Measurements from ENCODE around the gene FNIP1.
"Not testable (repeated sequence)": the region's sequence is repeated elsewhere in the genome, so short reads cannot be mapped to it uniquely, and the experiment has no call there.

FNIP1 gene

DNA sequence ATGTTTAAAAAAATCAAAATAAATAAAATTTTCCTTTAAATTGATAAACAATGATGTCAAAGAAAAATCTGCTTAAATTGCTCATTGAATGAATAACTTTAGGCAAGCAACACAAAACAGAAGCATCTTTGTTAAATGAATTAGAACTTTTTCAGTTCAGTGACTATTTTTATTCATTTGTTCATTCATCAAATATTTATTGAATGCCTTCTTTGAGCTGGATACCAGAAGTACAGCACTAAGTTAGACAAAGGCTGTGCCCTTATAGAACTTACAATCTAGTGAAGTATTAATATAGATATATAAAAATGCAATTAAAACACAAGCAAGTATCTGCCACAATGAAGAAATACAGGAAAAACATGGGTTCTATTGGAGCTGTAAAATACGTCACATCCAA is 10.8 kb downstream of the FNIP1 start:
- ChIA-PET POLR2A (interaction anchor here (3.5 kb wide), 1 partner anchor 11 kb away, joined by 17 read pairs; the partner anchor contains the start of gene FNIP1), CTCF (no interaction called here)
- TF ChIP-seq ARNT (IDR thresholded peaks at IDR 0.05): no peak
- no peak for TF ChIP-seq FOXA1 (IDR thresholded peaks at IDR 0.05)
- TF ChIP-seq SP1 (IDR thresholded peaks at IDR 0.05): no peak
- TF ChIP-seq BHLHE40 (IDR thresholded peaks at IDR 0.05; ENCODE audit: borderline replicate concordance): no peak
- TF ChIP-seq, protein P1, sequence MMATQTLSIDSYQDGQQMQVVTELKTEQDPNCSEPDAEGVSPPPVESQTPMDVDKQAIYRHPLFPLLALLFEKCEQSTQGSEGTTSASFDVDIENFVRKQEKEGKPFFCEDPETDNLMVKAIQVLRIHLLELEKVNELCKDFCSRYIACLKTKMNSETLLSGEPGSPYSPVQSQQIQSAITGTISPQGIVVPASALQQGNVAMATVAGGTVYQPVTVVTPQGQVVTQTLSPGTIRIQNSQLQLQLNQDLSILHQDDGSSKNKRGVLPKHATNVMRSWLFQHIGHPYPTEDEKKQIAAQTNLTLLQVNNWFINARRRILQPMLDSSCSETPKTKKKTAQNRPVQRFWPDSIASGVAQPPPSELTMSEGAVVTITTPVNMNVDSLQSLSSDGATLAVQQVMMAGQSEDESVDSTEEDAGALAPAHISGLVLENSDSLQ (IDR thresholded peaks at IDR 0.05): no peak
- TF ChIP-seq FOXK2 (IDR thresholded peaks at IDR 0.05): no peak
- no peak for TF ChIP-seq HDGF (IDR thresholded peaks at IDR 0.05; ENCODE audit: borderline replicate concordance)
- TF ChIP-seq ZNF384 (IDR thresholded peaks at IDR 0.05): no peak
- no peak for TF ChIP-seq L3MBTL2 (conservative IDR thresholded peaks at IDR 0.05)
- DNase-seq (ENCODE audit: extremely low spot score): no peak

DNA sequence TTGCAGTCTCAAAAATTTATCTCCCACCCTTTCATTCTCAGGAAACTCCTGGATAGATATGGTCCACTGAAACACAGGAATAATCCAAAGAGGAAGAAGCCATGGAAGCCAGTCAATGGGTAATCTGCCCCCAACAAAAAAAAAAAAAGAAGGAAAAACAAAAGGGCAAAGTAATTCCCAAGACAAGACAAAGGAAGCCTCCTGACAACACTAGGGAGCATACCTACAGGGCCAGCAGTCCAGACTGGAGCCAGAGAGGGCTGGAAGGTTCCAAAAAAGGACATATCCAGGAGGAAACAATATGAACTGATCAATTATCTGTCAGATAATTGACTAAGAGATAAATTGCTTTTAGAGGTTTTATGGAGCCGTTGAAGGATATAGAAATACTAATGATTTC is 12.9 kb downstream of the FNIP1 start:
- TF ChIP-seq HDGF (IDR thresholded peaks at IDR 0.05; ENCODE audit: borderline replicate concordance): no peak
- no peak for TF ChIP-seq SUZ12 (IDR thresholded peaks at IDR 0.05)
- no peak for TF ChIP-seq L3MBTL2 (conservative IDR thresholded peaks at IDR 0.05)
- no peak for TF ChIP-seq BHLHE40 (IDR thresholded peaks at IDR 0.05; ENCODE audit: borderline replicate concordance)
- TF ChIP-seq FOXK2 (IDR thresholded peaks at IDR 0.05): no peak
- no peak for TF ChIP-seq LEF1 (IDR thresholded peaks at IDR 0.05; ENCODE audit: borderline replicate concordance)
- no peak for TF ChIP-seq ARNT (IDR thresholded peaks at IDR 0.05)
- TF ChIP-seq FOXM1 (IDR thresholded peaks at IDR 0.05; ENCODE audit: borderline replicate concordance): no peak
- no peak for TF ChIP-seq FOXA1 (IDR thresholded peaks at IDR 0.05)
- no peak for TF ChIP-seq NFRKB (IDR thresholded peaks at IDR 0.05)
- TF ChIP-seq, protein P1 (IDR thresholded peaks at IDR 0.05): no peak
- no peak for TF ChIP-seq SP1 (IDR thresholded peaks at IDR 0.05)
- TF ChIP-seq CTBP1 (IDR thresholded peaks at IDR 0.05; ENCODE audit: borderline replicate concordance): no peak
- TF ChIP-seq ZNF384 (IDR thresholded peaks at IDR 0.05): no peak
- no peak for TF ChIP-seq ELF4 (IDR thresholded peaks at IDR 0.05)
- TF ChIP-seq TARDBP (IDR thresholded peaks at IDR 0.05): no peak
- ChIA-PET CTCF (no interaction called here), POLR2A (no interaction called here)
- no peak for DNase-seq (ENCODE audit: extremely low spot score)

DNA sequence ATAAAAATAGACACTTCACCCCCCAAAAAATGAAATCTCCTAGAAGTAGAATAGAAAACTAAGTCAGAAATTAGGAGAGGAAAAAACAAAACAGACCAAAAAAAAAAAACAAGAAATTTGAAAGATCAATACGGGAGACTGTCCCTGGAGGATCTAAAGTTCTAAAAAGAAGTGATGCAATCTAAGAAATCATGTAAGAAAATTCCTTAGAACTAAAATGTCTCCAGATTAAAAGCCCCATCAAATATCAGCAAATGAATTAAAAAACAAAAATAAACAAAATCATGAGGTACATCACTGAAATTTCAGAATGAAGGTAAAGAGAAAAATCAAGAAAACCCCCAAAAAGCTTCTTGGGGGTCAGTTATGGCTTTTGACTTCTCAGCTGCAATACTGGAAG is 13.5 kb downstream of the FNIP1 start:
- no peak for DNase-seq (ENCODE audit: extremely low spot score)
- ChIA-PET CTCF (no interaction called here), POLR2A (no interaction called here)
- TF ChIP-seq, protein P1 (IDR thresholded peaks at IDR 0.05): no peak
- no peak for TF ChIP-seq ARNT (IDR thresholded peaks at IDR 0.05)
- no peak for TF ChIP-seq LEF1 (IDR thresholded peaks at IDR 0.05; ENCODE audit: borderline replicate concordance)
- TF ChIP-seq HDGF (IDR thresholded peaks at IDR 0.05; ENCODE audit: borderline replicate concordance): no peak
- TF ChIP-seq TARDBP (IDR thresholded peaks at IDR 0.05): no peak
- TF ChIP-seq FOXA1 (IDR thresholded peaks at IDR 0.05): no peak

DNA sequence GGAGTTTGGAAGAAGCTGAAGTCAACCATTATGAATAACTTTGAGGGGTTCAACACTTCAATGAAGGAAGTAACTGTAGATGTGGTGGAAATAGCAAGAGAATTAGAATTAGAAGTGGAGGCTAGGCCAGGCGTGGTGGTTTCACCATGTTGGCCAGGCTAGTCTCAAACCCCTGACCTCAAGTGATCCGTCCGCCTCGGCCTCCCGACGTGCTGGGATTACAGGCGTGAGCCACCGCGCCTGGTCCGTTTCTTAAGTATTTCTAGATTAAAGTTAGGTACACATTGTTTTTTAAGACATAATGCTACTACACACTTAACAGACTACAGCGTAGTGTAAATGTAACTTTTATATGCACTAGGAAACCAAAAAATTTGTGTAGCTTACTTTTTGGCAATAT is 14.1 kb downstream of the FNIP1 start:
- DNase-seq (ENCODE audit: extremely low spot score): no peak
- TF ChIP-seq SP1 (IDR thresholded peaks at IDR 0.05) (no peak), ELF4 (IDR thresholded peaks at IDR 0.05) (no peak), ZNF384 (IDR thresholded peaks at IDR 0.05) (no peak), CTBP1 (IDR thresholded peaks at IDR 0.05; ENCODE audit: borderline replicate concordance) (no peak), FOXK2 (IDR thresholded peaks at IDR 0.05) (no peak), L3MBTL2 (conservative IDR thresholded peaks at IDR 0.05) (no peak), SUZ12 (IDR thresholded peaks at IDR 0.05) (no peak), ARNT (IDR thresholded peaks at IDR 0.05) (no peak), HDGF (IDR thresholded peaks at IDR 0.05; ENCODE audit: borderline replicate concordance) (no peak), TARDBP (IDR thresholded peaks at IDR 0.05) (no peak), FOXM1 (IDR thresholded peaks at IDR 0.05; ENCODE audit: borderline replicate concordance) (no peak), NFRKB (IDR thresholded peaks at IDR 0.05) (no peak), BHLHE40 (IDR thresholded peaks at IDR 0.05; ENCODE audit: borderline replicate concordance) (no peak), LEF1 (IDR thresholded peaks at IDR 0.05; ENCODE audit: borderline replicate concordance) (no peak)
- TF ChIP-seq, protein P1 (IDR thresholded peaks at IDR 0.05): no peak
- POLR2A ChIA-PET: no interaction called here
- CTCF ChIA-PET: no interaction called here

DNA sequence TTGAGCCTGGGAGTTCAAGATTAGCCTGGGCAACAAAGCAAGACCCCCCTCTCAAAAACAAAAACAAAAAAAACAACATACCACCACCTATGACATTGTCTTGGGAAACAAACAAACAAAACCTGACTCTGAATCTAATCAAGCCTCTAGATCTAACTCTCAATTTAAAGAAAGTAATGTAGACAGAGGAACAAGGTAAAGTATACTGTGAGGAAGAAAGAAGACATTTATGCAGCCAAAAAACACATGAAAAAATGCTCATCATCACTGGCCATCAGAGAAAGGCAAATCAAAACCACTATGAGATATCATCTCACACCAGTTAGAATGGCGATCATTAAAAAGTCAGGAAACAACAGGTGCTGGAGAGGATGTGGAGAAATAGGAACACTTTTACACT is 18.7 kb downstream of the FNIP1 start:
- POLR2A ChIA-PET; DNase-seq (ENCODE audit: extremely low spot score); CTCF ChIA-PET: not testable (repeated sequence)

DNA sequence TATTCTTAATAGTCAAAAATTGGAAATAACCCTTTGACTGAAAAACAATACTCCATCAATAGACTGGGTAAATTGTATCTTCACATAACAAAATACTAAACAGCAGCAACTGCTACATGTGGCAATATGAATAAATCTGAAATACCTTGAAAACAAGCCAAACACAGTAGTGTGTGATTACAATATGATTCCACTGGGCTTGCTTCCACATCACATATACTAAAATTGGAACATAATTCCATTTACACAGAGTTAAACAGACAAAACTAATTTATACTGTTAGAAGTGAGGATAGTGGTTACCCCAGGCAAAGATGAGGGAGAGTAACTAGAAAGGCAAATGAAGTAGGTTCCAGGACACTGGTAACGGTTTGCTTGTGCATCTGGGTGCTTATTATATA is 20.4 kb downstream of the FNIP1 start:
- CTCF ChIA-PET: no interaction called here
- DNase-seq (ENCODE audit: extremely low spot score): no peak
- POLR2A ChIA-PET: no interaction called here
- no peak for TF ChIP-seq BHLHE40 (IDR thresholded peaks at IDR 0.05; ENCODE audit: borderline replicate concordance)

Data from HEK293T (cell line).